Keratinocyte (primary cell): ENCODE data around the gene SETD6. TPM values are rescaled to one million over a fixed set of nuclear protein-coding genes. Genes with fewer than 3 reads are reported as not detected.

Source experiments
- DNase-seq: peaks from one replicate; pipeline ENCODE4 v3.0.0-alpha.2; 2011; ENCODE audit warnings: low read depth, missing footprints, low spot score
- FAIRE-seq: peaks from 2 replicates; lab custom pipeline; 2011; peaks lifted over from hg19 to GRCh38; lab: Jason Lieb, UNC
- H2AFZ ChIP-seq: 2 replicates; pipeline ENCODE4 v1.6.0; 2012; ENCODE audit warnings: low read length, control low read depth, inconsistent platforms; ENCODE audit not compliant: control insufficient read depth
- H3K27ac ChIP-seq: 2 replicates; pipeline ENCODE4 v1.5.1; 2011; ENCODE audit warnings: low read length; ENCODE audit not compliant: control insufficient read depth, insufficient read depth
- H3K27me3 ChIP-seq: 3 replicates; pipeline ENCODE4 v1.6.0; 2011; ENCODE audit warnings: low read length; ENCODE audit not compliant: control insufficient read depth, insufficient read depth; ENCODE audit errors: extremely low read depth
- H3K36me3 ChIP-seq, 2 experiments: 2 replicates in 1 of 2; 3 replicates in 1 of 2; pipeline ENCODE4 v1.5.1; 2011; ENCODE audit warnings: low read length in 2 of 2, mild to moderate bottlenecking in 1 of 2; ENCODE audit not compliant: control insufficient read depth in 2 of 2, insufficient read depth in 2 of 2; ENCODE audit errors: extremely low read depth in 1 of 2
- H3K4me1 ChIP-seq: 3 replicates; pipeline ENCODE4 v1.5.1; 2011; ENCODE audit warnings: low read length; ENCODE audit not compliant: control insufficient read depth, insufficient read depth; ENCODE audit errors: extremely low read depth
- H3K4me2 ChIP-seq: 3 replicates; pipeline ENCODE4 v1.6.0; 2011; ENCODE audit warnings: low read depth, low read length; ENCODE audit not compliant: control insufficient read depth, insufficient read depth; ENCODE audit errors: extremely low read depth
- H3K4me3 ChIP-seq, 3 experiments: fragments of 200-600 bp in 1 of 3; sonication (generic) in 1 of 3; 2 replicates in 2 of 3; 3 replicates in 1 of 3; pipeline ENCODE4 v1.5.1; 2011 to 2016; ENCODE audit warnings: low read length in 3 of 3, mild to moderate bottlenecking in 3 of 3, control low read depth in 2 of 3, inconsistent platforms in 1 of 3, low read depth in 1 of 3, mixed read lengths in 1 of 3, mixed run types in 1 of 3, moderate library complexity in 1 of 3; ENCODE audit not compliant: control insufficient read depth in 2 of 3, insufficient read depth in 2 of 3; ENCODE audit errors: extremely low read depth in 1 of 3
- H3K79me2 ChIP-seq: 2 replicates; pipeline ENCODE4 v1.6.0; 2012; ENCODE audit warnings: low read length; ENCODE audit not compliant: control insufficient read depth, insufficient read depth
- H3K9ac ChIP-seq: 3 replicates; pipeline ENCODE4 v1.6.0; 2011; ENCODE audit warnings: low read length; ENCODE audit not compliant: control insufficient read depth, insufficient read depth; ENCODE audit errors: extremely low read depth
- H3K9me1 ChIP-seq: 3 replicates; pipeline ENCODE4 v1.6.0; 2011; ENCODE audit warnings: low read length; ENCODE audit not compliant: control insufficient read depth, insufficient read depth; ENCODE audit errors: extremely low read depth
- H3K9me3 ChIP-seq: 2 replicates; pipeline ENCODE4 v1.5.1; 2012; ENCODE audit warnings: low read depth, low read length; ENCODE audit not compliant: control insufficient read depth
- H4K20me1 ChIP-seq: 3 replicates; pipeline ENCODE4 v1.6.0; 2011; ENCODE audit warnings: low read length; ENCODE audit not compliant: control insufficient read depth, insufficient read depth; ENCODE audit errors: extremely low read depth
- EZH2 ChIP-seq: IDR thresholded peaks from one replicate; pipeline ENCODE4 v1.6.1; 2012; ENCODE audit warnings: inconsistent platforms, mild to moderate bottlenecking, low read length, moderate library complexity
- dilution Hi-C: fragments of 300-500 bp; cut with MboI; formaldehyde crosslinking; loops from one replicate; pipeline ENCODE4 v1.7.0; 2020; ENCODE audit warnings: low sequenced_read_pairs; ENCODE audit not compliant: extremely low pct_ligation_motif_present
- polyA plus RNA-seq, 5 experiments: library from polyadenylated mRNA; depleted of rRNA in 3 of 5; stranded (reverse) in 3 of 5; stranded (forward) in 1 of 5; unstranded in 1 of 5; fragments of >200 nt; gene quantifications; 1 replicate in 1 of 5; 2 replicates in 3 of 5; 3 replicates in 1 of 5; pipeline versions ENCODE4 v1.2.1 to v1.2.3, GENCODE V29; 2011 to 2012; ENCODE audit warnings: missing spikeins in 2 of 5, low read depth in 1 of 5, low replicate concordance in 1 of 5
- TF ChIP-seq, protein P1 (sequence below), 3 experiments: IDR thresholded peaks in 1 of 3; conservative IDR thresholded peaks in 1 of 3; optimal IDR thresholded peaks in 1 of 3; 2 replicates in 2 of 3; 3 replicates in 1 of 3; pipeline versions ENCODE3 to v1.5.1; 2011; ENCODE audit warnings: low read length in 3 of 3, mild to moderate bottlenecking in 3 of 3, moderate library complexity in 2 of 3, control low read depth in 1 of 3, inconsistent platforms in 1 of 3; ENCODE audit not compliant: insufficient read depth in 2 of 3; ENCODE audit errors: extremely low read depth in 1 of 3

Gene SETD6
- polyA plus RNA-seq, 1 donor (not counting 4 experiments of a cell fraction or from before 2014, with no cell fraction given), result 13.5 TPM

DNA sequence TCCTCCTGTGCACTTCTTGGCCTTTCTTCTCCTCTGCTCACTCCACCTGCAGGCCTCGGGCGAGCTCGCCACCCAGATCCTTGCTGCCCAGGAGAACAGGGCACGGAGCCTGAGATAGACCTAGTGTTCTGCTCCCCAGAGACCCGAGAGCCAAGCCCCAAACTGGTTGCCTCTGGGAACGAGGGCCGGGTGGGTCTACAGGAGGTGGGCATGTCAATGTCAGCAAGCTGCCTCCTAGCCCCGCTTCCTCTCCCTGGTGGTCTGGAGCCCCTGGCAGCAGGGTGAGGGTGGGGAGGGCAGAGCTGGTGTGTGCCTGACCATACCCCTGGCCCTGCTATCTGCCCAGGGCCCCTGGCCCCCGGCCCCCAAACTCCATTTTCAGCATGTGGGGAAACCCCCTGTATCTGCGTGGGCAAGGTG, 16.2 kb upstream of the SETD6 start:
- no peak overlapping the region for H3K27ac ChIP-seq
- H3K4me1 ChIP-seq, result peaks cover 3% of the 10 kb centered on the region
- TF ChIP-seq, protein P1, sequence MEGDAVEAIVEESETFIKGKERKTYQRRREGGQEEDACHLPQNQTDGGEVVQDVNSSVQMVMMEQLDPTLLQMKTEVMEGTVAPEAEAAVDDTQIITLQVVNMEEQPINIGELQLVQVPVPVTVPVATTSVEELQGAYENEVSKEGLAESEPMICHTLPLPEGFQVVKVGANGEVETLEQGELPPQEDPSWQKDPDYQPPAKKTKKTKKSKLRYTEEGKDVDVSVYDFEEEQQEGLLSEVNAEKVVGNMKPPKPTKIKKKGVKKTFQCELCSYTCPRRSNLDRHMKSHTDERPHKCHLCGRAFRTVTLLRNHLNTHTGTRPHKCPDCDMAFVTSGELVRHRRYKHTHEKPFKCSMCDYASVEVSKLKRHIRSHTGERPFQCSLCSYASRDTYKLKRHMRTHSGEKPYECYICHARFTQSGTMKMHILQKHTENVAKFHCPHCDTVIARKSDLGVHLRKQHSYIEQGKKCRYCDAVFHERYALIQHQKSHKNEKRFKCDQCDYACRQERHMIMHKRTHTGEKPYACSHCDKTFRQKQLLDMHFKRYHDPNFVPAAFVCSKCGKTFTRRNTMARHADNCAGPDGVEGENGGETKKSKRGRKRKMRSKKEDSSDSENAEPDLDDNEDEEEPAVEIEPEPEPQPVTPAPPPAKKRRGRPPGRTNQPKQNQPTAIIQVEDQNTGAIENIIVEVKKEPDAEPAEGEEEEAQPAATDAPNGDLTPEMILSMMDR (optimal IDR thresholded peaks at IDR 0.05 in 1 of 3, IDR thresholded peaks at IDR 0.05 in 1 of 3, conservative IDR thresholded peaks at IDR 0.05 in 1 of 3; ENCODE audit: extremely low read depth in 1 of 3, insufficient read depth in 2 of 3, low read length in 3 of 3), result no peak
- no peak for TF ChIP-seq EZH2
- no peaks in the 10 kb centered on the region for H3K79me2 ChIP-seq
- no peak overlapping the region for H2AFZ ChIP-seq
- no peak for FAIRE-seq
- H4K20me1 ChIP-seq, result no peaks in the 10 kb centered on the region
- no peaks in the 10 kb centered on the region for H3K36me3 ChIP-seq
- H3K27me3 ChIP-seq, result peaks cover 26% of the 10 kb centered on the region
- no peaks in the 10 kb centered on the region for H3K9me1 ChIP-seq
- dilution Hi-C loops, result no loop called here
- no peak overlapping the region for H3K9ac ChIP-seq
- H3K4me2 ChIP-seq, result no peak overlapping the region
- no peak overlapping the region for H3K4me3 ChIP-seq
- no peaks in the 10 kb centered on the region for H3K9me3 ChIP-seq
- no peak for DNase-seq

DNA sequence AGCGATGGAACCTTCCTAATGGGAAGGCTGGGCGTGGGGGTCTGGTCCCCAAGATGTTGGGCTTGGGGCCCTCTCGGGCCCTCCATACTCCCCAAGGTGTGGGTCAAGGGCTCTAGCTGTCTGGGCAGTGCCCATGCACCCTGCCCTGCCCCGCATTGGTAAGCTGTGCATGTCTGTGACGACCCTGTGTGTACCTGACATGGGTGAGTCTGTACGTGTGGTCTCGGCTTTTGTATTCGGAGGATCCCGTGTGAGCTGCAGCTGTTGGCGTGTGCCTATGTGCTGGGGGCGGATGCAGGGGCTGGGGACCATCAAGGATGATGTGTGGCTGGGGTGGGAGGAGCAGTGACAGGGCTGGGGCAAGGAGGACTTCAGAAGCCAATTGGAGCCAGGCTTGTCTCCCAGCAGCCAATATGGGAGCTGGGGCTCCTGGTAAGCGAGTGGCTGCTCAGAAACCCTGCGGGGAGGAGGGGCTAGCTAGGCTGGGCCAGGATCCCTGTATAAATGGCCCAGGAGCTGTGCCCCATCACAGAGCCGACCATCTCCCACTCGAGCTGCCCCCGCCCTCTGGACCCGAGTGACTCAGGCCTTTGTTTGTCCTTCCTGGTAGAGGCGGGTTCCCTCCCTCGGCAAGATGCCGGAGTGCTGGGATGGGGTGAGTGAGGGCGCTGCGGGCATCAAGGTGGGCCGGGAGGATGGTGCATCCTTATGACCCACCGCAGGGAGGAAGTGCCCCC, 15.5 kb upstream of the SETD6 start, which contains the start of gene NDRG4:
TSS of gene NDRG4 (plus strand) at position 529 of the 737 bp plus-strand sequence. CDS start at position 635, 106 bp downstream.
- no peak within 1 kb of the TSS for H3K4me3 ChIP-seq
- dilution Hi-C loops, result no loop called here
- no peak within 1 kb of the TSS for H3K9ac ChIP-seq
- peak within 1 kb of the TSS; percentile 49 for H3K4me2 ChIP-seq
- H3K27me3 ChIP-seq, result peaks cover 26% of the 10 kb centered on the region
- H4K20me1 ChIP-seq, result no peaks in the 10 kb centered on the region
- H3K36me3 ChIP-seq, result no peaks in the 10 kb centered on the region
- no peaks in the 10 kb centered on the region for H3K9me1 ChIP-seq
- TF ChIP-seq EZH2, result no peak
- TF ChIP-seq, protein P1 (optimal IDR thresholded peaks at IDR 0.05 in 1 of 3, IDR thresholded peaks at IDR 0.05 in 1 of 3, conservative IDR thresholded peaks at IDR 0.05 in 1 of 3; ENCODE audit: extremely low read depth in 1 of 3, insufficient read depth in 2 of 3, low read length in 3 of 3), result no peak
- no peaks in the 10 kb centered on the region for H3K9me3 ChIP-seq
- no peaks in the 10 kb centered on the region for H3K79me2 ChIP-seq
- no peak within 1 kb of the TSS for H2AFZ ChIP-seq
- FAIRE-seq, result peak; percentile 20
- H3K4me1 ChIP-seq, result peaks cover 3% of the 10 kb centered on the region
- DNase-seq, result no peak
- H3K27ac ChIP-seq, result no peak within 1 kb of the TSS
